Measurements from ENCODE around the gene ELL. TPM values are rescaled to one million over a fixed set of nuclear protein-coding genes. Genes with fewer than 3 reads are reported as not detected.

The ELL gene
- total RNA-seq, 1 experiment from 2014 or later = 17.0 TPM

DNA sequence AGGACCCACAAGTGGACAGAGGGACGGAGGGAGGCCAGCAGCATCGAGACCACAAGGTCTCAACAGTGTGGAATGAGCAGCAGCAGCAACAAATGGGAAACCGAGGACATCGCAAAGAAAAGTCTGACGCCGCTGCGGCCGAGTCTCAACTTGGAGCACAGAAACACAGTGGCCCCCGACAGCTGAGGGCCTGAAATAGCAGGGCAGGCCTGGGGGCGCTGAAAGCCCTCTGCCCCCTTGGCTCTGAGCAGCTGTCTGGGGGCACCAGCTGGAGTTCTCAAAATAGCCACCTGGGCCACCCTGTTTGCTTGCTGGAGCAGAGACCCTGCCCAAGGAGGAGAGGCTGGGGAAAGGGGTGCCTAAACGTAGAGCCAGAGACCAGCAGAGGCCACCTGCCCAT is 78.0 kb downstream of the ELL start:
- Histone ChIP-seq H3K56ac (ENCODE audit: insufficient read length, low read depth, low read length) (no peak overlapping the region), H2BK120ac (ENCODE audit: low read depth, low read length, poor library complexity, severe bottlenecking) (no peak overlapping the region), H3K4me1 (ENCODE audit: insufficient read depth, low read length) (peaks cover 7% of the 10 kb centered on the region; the same call in 1 of the 2 replicates), H3K9ac (ENCODE audit: extremely low read depth, insufficient read length, low read length) (no peak overlapping the region), H2BK15ac (ENCODE audit: low read depth, low read length) (no peak overlapping the region), H3K4ac (ENCODE audit: low read depth, low read length) (no peak overlapping the region), H2AK5ac (ENCODE audit: insufficient read length, low read length) (no peak overlapping the region), H2BK12ac (ENCODE audit: insufficient read length, low read depth, low read length) (no peak overlapping the region), H4K91ac (ENCODE audit: insufficient read length, low read depth, low read length) (no peak overlapping the region), H3K9me3 (ENCODE audit: control insufficient read depth, low read depth, low read length) (no peaks in the 10 kb centered on the region), H2BK20ac (ENCODE audit: low read depth, low read length, poor library complexity, severe bottlenecking) (no peak overlapping the region), H3K23me2 (ENCODE audit: insufficient read length, low read depth, low read length, poor library complexity, severe bottlenecking) (no peaks in the 10 kb centered on the region), H3K79me1 (ENCODE audit: insufficient read depth, low read depth, low read length, poor library complexity, severe bottlenecking) (no peaks in the 10 kb centered on the region), H3K79me2 (ENCODE audit: insufficient read depth, low read length) (no peaks in the 10 kb centered on the region), H4K5ac (ENCODE audit: insufficient read length, low read depth, low read length) (no peak overlapping the region), H3K23ac (ENCODE audit: insufficient read length, low read depth, low read length) (no peak overlapping the region), H2AFZ (ENCODE audit: low read length) (no peak overlapping the region), H3K27ac (ENCODE audit: insufficient read length, low read depth, low read length) (no peak overlapping the region), H3K27me3 (ENCODE audit: insufficient read depth, low read length) (no peaks in the 10 kb centered on the region), H3T11ph (ENCODE audit: low read length) (no peak overlapping the region), H3K4me2 (ENCODE audit: insufficient read depth, insufficient read length, low read length) (no peak overlapping the region), H3K14ac (ENCODE audit: insufficient read depth, low read length) (no peak overlapping the region), H3K18ac (ENCODE audit: insufficient read length, low read depth, low read length) (no peak overlapping the region), H4K20me1 (ENCODE audit: control insufficient read depth, insufficient read depth, insufficient read length) (no peaks in the 10 kb centered on the region), H4K8ac (replicated peaks; ENCODE audit: insufficient read length, low read depth, low read length) (no peak overlapping the region), H2BK5ac (ENCODE audit: insufficient read length, low read length) (no peak overlapping the region)
- TF ChIP-seq, protein P1, sequence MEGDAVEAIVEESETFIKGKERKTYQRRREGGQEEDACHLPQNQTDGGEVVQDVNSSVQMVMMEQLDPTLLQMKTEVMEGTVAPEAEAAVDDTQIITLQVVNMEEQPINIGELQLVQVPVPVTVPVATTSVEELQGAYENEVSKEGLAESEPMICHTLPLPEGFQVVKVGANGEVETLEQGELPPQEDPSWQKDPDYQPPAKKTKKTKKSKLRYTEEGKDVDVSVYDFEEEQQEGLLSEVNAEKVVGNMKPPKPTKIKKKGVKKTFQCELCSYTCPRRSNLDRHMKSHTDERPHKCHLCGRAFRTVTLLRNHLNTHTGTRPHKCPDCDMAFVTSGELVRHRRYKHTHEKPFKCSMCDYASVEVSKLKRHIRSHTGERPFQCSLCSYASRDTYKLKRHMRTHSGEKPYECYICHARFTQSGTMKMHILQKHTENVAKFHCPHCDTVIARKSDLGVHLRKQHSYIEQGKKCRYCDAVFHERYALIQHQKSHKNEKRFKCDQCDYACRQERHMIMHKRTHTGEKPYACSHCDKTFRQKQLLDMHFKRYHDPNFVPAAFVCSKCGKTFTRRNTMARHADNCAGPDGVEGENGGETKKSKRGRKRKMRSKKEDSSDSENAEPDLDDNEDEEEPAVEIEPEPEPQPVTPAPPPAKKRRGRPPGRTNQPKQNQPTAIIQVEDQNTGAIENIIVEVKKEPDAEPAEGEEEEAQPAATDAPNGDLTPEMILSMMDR (conservative IDR thresholded peaks at IDR 0.05) = no peak
- Mint-ChIP-seq H3K4me1 (peaks cover 16 to 19% of the 10 kb centered on the region in 2 experiments), H3K27me3 (ENCODE audit: low read depth) (peaks cover 1% of the 10 kb centered on the region; the same call in 1 of the 2 replicates), H3K27ac (no peak overlapping the region), H3K9me3 (peaks cover 3% of the 10 kb centered on the region in 2 experiments; a peak in 3 of 5 replicates), H3K4me3 (no peak overlapping the region), H3K36me3 (ENCODE audit: insufficient read depth in 1 of 3, low read depth in 3 of 3) (peaks cover 5 to 31% (median 23%) of the 10 kb centered on the region in 3 experiments; a peak in 6 of 7 replicates)
- no CpG with 5 or more reads among the region's 11 CpGs for WGBS (ENCODE audit: extremely low coverage, insufficient read length, low lambda C conversion rate)
- DNase-seq = no peak
